Kidney (tissue), 22 donors: ENCODE data around the gene BARD1. TPM values are rescaled to one million over a fixed set of nuclear protein-coding genes. Genes with fewer than 3 reads are reported as not detected.

Experiments used
- DNase-seq, 5 donors: peaks; one replicate each; pipeline ENCODE4 v3.0.0-alpha.2; 2013 to 2020
- FAIRE-seq: peaks from 2 replicates; lab custom pipeline; 2012; peaks lifted over from hg19 to GRCh38; lab: Jason Lieb, UNC
- H3K27ac ChIP-seq, 2 donors: one replicate each; pipeline ENCODE4 v1.7.0; 2013; ENCODE audit warnings: low read depth in 2 of 2, low read length in 2 of 2, inconsistent platforms in 1 of 2
- H3K27me3 ChIP-seq: one replicate; pipeline ENCODE4 v1.7.1; 2013; ENCODE audit warnings: low read length, inconsistent platforms; ENCODE audit not compliant: control insufficient read depth, insufficient read depth
- H3K36me3 ChIP-seq, 3 donors: one replicate each; pipeline versions ENCODE4 v1.7.0 to v1.7.1; 2013; ENCODE audit warnings: low read length in 3 of 3, control low read depth in 1 of 3, inconsistent platforms in 1 of 3; ENCODE audit not compliant: insufficient read depth in 3 of 3, control insufficient read depth in 2 of 3
- H3K4me1 ChIP-seq, 3 donors: one replicate each; pipeline versions ENCODE4 v1.7.0 to v1.7.1; 2013; ENCODE audit warnings: low read length in 3 of 3, inconsistent platforms in 1 of 3, low read depth in 1 of 3; ENCODE audit not compliant: control insufficient read depth in 2 of 3, insufficient read depth in 2 of 3
- H3K4me3 ChIP-seq, 3 donors: one replicate each; pipeline versions ENCODE4 v1.7.0 to v1.8.1; 2013; ENCODE audit warnings: low read length in 3 of 3, control low read depth in 1 of 3, inconsistent platforms in 1 of 3
- H3K9ac ChIP-seq, 3 donors: one replicate each; pipeline versions ENCODE4 v1.7.0 to v1.7.1; 2013; ENCODE audit warnings: low read length in 3 of 3, control low read depth in 1 of 3, inconsistent platforms in 1 of 3
- H3K9me3 ChIP-seq, 3 donors: one replicate each; pipeline versions ENCODE4 v1.7.0 to v1.7.1; 2013; ENCODE audit warnings: low read length in 3 of 3, control low read depth in 1 of 3, inconsistent platforms in 1 of 3; ENCODE audit not compliant: control insufficient read depth in 2 of 3, insufficient read depth in 1 of 3
- CTCF ChIP-seq: IDR thresholded peaks from 3 replicates; pipeline ENCODE4 v1.5.1; 2012; ENCODE audit warnings: mild to moderate bottlenecking, moderate library complexity, borderline replicate concordance; ENCODE audit not compliant: insufficient read depth; ENCODE audit errors: extremely low read depth
- intact Hi-C: fragments of 100-400 bp; cut with DNase I; formaldehyde crosslinking; loops from one replicate; pipeline ENCODE4 v1.11.1; 2022
- long read RNA-seq, 10 donors: library from polyadenylated mRNA in 1 of 10; unstranded in 1 of 10; transcript quantifications; one replicate each; pipeline ENCODE4 v2.0.0 and lab custom pipeline, GENCODE V29; 2021 to 2026
- polyA plus RNA-seq: library from polyadenylated mRNA; stranded (reverse); fragments of 350-450 nt; fragmentation: Illumina TruSeq; extraction: RNeasy Lipid Tissue Mini Kit (QIAGEN cat#74804); gene quantifications from one replicate; pipeline ENCODE4 v1.2.3, GENCODE V29; 2014; ENCODE audit warnings: low read depth, low replicate concordance; ENCODE audit not compliant: insufficient read depth
- total RNA-seq: library from RNA; stranded (reverse); fragmentation: NEBNext Ultra II Directional; extraction: Animal tissue kit (Norgen Biotek cat#: 25700); gene quantifications from one replicate; pipeline ENCODE4 v1.2.1, GENCODE V29; 2021
- donor health status: control.
- donor health status: control.
- donor health status: control.
- donor health status: control.
- donor health status: control.
- donor health status: DM: yes; HTN: yes; CAD: no.
- donor health status: Normal renal cell carcinoma (clear cell type).

BARD1 gene
- total RNA-seq (9.8 TPM), polyA plus RNA-seq (0.90 TPM)
- long read RNA-seq, donor 1, full-length matches to known transcripts: 4 of 9 reads
- long read RNA-seq, donor 1, partial matches to known transcripts: 5 of 9 reads
- long read RNA-seq, donor 1, other reads (novel, unspliced or antisense): 0 of 9 reads
- long read RNA-seq, donor 2, full-length matches to known transcripts: 1 of 1 reads
- long read RNA-seq, donor 2, partial matches to known transcripts: 0 of 1 reads
- long read RNA-seq, donor 2, other reads (novel, unspliced or antisense): 0 of 1 reads
- long read RNA-seq, donor 3, full-length matches to known transcripts: 2 of 2 reads
- long read RNA-seq, donor 3, partial matches to known transcripts: 0 of 2 reads
- long read RNA-seq, donor 3, other reads (novel, unspliced or antisense): 0 of 2 reads
- long read RNA-seq, donor 4, full-length matches to known transcripts: 1 of 1 reads
- long read RNA-seq, donor 4, partial matches to known transcripts: 0 of 1 reads
- long read RNA-seq, donor 4, other reads (novel, unspliced or antisense): 0 of 1 reads
- long read RNA-seq, donor 5: 0 reads
- long read RNA-seq, donor 6, full-length matches to known transcripts: 4 of 11 reads
- long read RNA-seq, donor 6, partial matches to known transcripts: 7 of 11 reads
- long read RNA-seq, donor 6, other reads (novel, unspliced or antisense): 0 of 11 reads
- long read RNA-seq, donor 7, full-length matches to known transcripts: 1 of 1 reads
- long read RNA-seq, donor 7, partial matches to known transcripts: 0 of 1 reads
- long read RNA-seq, donor 7, other reads (novel, unspliced or antisense): 0 of 1 reads
- long read RNA-seq, donor 8, partial matches to known transcripts: 8 of 9 reads
- long read RNA-seq, donor 8, other reads (novel, unspliced or antisense): 0 of 9 reads
- long read RNA-seq, donor 9, full-length matches to known transcripts: 5 of 5 reads
- long read RNA-seq, donor 9, partial matches to known transcripts: 0 of 5 reads
- long read RNA-seq, donor 9, other reads (novel, unspliced or antisense): 0 of 5 reads
- long read RNA-seq, donor 10: 0 reads

GRCh38 chr2:214808981-214809750 is at the start of gene BARD1:
BARD1 (minus strand) TSS chr2:214809683; CDS start chr2:214809569, 114 bp downstream.
- peak within 1 kb of the TSS; percentile 71 to 91 (median 75) for H3K9ac ChIP-seq
- intact Hi-C loops: no loop called here
- no peaks in the 10 kb centered on the region for H3K9me3 ChIP-seq
- H3K4me3 ChIP-seq: peak within 1 kb of the TSS; percentile 86 to 92 (median 88)
- H3K36me3 ChIP-seq: no peaks in the 10 kb centered on the region
- H3K4me1 ChIP-seq: peaks cover 0 to 3% (median 0%) of the 10 kb centered on the region in 3 donors
- peak; percentile 46 to 79 (median 70) for DNase-seq
- no peak for FAIRE-seq
- TF ChIP-seq CTCF: no peak
- peak within 1 kb of the TSS; percentile 71 to 92 for H3K27ac ChIP-seq
- H3K27me3 ChIP-seq: no peaks in the 10 kb centered on the region

- TF ChIP-seq CTCF: no peak
- no peak overlapping the region for H3K4me3 ChIP-seq
- intact Hi-C loops: no loop called here
- H3K9me3 ChIP-seq: no peaks in the 10 kb centered on the region
- no peaks in the 10 kb centered on the region for H3K27me3 ChIP-seq
- no peak for DNase-seq
- H3K27ac ChIP-seq: no peak overlapping the region
- H3K36me3 ChIP-seq: no peaks in the 10 kb centered on the region
- H3K4me1 ChIP-seq: no peaks in the 10 kb centered on the region
- H3K9ac ChIP-seq: no peak overlapping the region
- no peak for FAIRE-seq
Measured at GRCh38 chr2:214856137-214856536, 46.7 kb upstream of the BARD1 start.

GRCh38 chr2:214853906-214854305 is 44.4 kb upstream of the BARD1 start:
- no peaks in the 10 kb centered on the region for H3K36me3 ChIP-seq
- no peaks in the 10 kb centered on the region for H3K27me3 ChIP-seq
- H3K9ac ChIP-seq: no peak overlapping the region
- H3K4me3 ChIP-seq: no peak overlapping the region
- intact Hi-C loops: no loop called here
- TF ChIP-seq CTCF: no peak
- no peaks in the 10 kb centered on the region for H3K4me1 ChIP-seq
- no peaks in the 10 kb centered on the region for H3K9me3 ChIP-seq
- FAIRE-seq (no peak), DNase-seq (no peak)
- H3K27ac ChIP-seq: no peak overlapping the region
